Measurements from ENCODE around the gene EFNA2.
"Not testable (repeated sequence)": the region's sequence is repeated elsewhere in the genome, so short reads cannot be mapped to it uniquely, and the experiment has no call there.

Gene EFNA2

DNA sequence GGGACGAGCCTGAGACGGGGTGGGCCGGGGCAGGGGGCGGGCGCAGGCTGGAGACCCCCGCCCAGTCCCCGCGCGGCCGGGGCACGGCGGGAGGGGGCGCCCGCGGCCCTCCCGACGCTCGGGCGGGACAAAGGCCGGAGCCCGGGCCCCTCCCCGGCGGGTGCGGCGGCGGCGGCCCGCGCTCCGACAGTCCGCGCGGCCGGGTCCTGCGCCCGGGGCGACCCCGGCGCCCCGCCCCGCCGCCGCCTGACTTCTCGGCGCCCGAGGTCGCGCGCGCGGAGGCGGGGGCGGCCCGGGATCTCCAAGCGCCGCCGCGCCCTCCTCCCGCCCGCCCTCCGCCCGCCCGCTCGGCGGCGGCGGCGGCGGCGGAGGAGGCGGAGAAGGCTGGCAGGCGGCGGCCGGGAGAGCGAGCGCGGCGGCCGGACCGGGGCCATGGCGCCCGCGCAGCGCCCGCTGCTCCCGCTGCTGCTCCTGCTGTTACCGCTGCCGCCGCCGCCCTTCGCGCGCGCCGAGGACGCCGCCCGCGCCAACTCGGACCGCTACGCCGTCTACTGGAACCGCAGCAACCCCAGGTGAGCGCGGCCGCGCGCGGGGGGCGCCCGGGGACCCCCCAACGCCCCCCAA is at the start of gene EFNA2:
TSS of gene EFNA2 (plus strand) at position 137 of the 624 bp plus-strand sequence. CDS start at position 433, 296 bp downstream.
- DNase-seq (ENCODE audit: low read depth in 3 of 3): no peak

DNA sequence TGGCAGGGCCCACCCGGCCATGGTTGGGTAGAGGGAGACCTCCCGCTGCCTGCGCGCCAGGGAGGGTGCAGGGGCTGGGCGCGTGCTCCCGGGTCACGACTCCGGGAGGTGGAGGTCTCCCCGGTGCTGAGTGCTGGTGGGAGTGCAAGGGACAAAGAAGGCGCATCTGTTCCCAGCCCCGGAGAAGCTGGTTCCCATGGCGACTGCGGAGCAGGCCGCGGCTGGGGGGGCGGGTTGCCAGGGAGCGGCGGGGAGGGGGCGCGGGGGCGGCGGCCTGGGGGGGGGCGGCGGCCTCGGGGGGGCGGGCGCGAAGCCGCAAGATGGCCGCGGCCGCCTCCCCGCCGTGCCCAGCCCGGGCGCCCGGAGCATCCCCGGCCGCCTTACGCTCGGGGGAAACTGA is 49.1 kb upstream of the EFNA2 start:
- no peak for DNase-seq (ENCODE audit: low read depth in 3 of 3)

DNA sequence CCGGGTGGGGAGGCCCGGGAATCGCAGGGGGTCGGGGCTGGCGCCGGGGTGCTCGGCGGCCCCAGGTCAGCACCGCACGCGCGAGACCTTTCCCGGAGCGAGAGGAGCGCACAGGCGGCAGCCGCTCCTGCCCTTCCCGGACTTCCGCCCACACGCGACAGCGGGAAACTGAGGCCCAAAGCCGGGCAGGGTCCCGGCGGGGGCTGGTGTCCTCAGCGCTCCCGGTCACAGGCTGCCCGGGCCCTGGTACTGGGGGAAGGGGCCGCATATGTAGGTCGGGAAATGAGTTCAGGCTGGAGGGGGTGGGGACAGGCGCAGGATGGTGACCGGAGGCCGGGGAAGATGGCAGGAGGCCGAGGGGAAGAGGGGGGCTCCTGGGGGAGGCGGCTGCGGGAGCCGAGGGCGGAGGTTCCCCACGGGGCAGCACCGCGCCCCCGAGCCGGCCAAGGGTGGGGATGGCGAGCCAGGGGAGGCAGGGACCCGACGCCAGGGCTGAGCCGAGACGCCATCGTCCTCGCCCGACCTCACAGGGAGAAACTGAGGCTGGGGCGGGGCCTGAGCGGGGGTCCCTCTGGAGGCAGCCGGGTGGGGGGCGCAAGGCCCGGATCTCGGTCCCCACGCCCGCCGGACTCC is 48.5 kb upstream of the EFNA2 start:
- DNase-seq (ENCODE audit: low read depth in 3 of 3): no peak

DNA sequence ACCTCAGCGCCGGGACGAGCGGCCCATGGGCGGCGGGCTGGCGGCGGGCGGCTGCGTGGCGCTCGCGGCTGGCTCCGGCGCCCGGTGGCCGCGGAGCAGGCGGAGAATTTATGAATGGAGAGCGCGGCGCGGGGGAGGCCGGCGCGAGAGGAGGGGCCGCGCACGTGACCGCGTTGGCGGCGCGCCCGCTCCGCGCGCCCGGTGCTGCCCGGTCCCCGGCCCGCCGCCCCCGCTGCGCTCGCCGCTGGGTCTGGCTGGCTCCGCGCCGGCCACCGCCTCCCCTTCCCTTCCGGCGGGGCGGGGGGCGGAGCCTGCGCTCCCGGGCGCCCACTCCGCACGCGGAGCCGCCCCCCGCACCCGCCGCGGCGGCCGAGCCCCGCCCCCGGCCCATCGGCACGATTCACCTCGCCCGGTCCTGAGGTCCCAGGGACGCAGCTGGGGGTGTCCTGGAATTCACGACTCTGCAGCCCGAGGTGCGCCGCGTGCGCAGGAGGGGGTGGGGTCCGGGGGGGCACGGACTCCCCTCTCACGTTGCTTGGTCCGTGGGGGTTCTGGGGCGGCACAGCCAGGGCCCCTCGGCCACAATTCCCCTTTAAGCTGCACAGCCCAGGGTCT is 47.8 kb upstream of the EFNA2 start, which contains the start of gene CBARP:
TSS of gene CBARP (minus strand) at position 252 of the 615 bp plus-strand sequence. CDS start 1,905 bp downstream, outside the sequence.
- no peak for DNase-seq (ENCODE audit: low read depth in 3 of 3)

DNA sequence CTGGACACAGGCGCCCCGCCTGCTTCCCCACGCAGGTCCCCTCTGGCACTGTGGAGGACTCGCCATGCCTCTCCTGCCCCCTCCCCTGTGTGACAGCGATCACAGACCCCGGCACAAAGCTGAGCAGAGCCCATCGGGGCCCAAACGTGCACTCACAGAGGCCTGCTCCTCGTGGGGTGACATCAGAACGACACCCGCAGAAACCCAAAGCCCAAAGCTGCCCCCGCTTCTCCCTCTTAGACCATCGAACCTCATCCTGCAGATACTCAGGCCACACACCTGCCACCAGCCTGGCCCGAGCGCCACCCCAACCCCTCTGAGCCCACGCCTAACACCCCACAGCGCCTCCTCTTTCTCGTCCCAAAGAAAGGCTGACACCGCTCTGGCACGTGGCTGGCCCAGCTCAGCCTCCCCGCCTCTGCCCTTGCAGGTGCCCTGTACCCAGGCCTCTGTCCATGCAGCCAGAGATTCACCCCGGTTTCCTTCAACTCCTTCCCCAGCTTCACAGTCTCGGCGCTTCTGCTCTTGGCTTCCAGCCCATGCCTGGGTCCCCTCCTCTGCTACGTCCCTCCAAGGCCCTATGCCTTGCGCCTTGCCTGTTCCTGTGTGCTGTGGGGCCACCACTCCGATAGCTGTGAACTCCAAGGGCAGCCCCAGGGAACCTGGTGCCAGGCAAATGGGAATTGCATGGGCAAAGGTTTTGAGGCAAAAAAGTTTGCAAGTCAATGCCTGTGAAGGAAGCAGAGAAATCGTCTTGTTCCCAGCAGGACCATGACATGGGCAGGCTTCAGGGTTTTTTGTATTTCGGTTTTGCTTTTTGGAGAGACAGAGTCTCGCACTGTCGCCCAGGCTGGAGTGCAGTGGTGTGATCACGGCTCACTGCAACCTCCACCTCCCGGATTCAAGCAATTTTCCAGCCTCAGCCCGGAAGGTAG is 47.0 kb upstream of the EFNA2 start:
- no peak for DNase-seq (ENCODE audit: low read depth in 3 of 3)

DNA sequence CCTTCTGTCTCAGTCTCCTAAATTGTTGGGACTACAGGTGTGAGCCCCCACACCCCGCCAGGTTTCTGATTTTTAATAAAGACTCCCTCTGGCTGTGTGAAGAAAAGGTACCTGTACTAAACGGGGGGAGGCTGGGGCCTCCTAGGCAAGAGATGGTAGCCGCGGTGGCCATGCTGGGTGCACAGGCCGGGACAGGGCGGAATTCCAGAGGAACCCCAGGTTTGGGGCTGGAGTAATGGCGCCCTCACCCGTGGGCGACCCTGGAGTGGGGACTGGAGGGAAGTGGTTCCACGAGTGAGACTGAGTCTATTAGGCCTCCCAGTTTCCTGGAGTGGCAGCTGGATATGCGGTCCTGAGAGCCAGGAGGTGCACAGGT is 46.3 kb upstream of the EFNA2 start:
- no peak for DNase-seq (ENCODE audit: low read depth in 3 of 3)

DNA sequence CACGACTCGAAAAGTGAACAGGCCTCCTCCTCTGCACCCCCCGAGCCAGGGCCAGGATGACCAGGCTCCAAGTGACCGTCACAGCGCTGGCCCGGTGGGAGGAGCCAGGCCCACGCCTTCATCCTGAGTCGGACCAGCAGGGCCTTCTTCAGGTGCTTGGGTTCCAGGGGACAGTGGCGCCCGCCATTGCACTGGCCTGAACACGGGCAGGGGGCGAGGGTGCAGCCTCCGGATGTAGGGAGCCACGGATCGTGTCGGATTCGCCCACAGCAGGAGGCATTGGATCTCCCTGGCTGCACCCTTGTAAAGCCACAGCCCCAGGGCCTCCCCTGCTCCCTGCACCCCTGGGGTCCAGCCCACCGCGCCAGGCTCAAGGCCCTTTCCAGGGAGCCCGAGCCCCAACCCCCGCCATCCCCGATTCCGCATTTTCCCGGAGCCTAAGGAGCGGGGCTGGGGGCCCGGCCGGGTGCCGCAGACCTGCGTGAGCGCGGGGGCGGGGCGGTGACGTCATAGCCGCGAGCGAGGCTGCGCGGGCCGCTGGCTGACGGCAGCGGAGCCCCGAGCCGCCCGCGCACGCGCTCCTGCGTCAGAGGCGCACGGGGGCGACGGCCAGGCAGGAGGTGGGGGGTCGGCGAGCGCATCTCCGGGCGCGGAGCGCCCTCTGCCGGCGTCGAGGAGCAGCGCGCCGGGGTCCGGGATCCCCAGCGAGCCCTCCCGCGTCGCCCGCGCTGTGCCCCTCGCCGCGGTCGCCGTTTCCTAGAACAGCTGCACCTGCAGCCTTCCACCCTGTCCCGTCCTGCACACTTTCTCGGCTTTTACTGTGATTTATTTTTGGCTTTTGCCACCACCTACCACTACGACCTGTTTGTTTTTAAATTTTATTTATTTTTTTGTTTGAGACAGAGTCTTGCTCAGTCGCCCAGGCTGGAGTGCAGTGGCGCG is 45.6 kb upstream of the EFNA2 start:
- peak; percentile 83 to 97 (median 89) for DNase-seq (ENCODE audit: low read depth in 3 of 3)

DNA sequence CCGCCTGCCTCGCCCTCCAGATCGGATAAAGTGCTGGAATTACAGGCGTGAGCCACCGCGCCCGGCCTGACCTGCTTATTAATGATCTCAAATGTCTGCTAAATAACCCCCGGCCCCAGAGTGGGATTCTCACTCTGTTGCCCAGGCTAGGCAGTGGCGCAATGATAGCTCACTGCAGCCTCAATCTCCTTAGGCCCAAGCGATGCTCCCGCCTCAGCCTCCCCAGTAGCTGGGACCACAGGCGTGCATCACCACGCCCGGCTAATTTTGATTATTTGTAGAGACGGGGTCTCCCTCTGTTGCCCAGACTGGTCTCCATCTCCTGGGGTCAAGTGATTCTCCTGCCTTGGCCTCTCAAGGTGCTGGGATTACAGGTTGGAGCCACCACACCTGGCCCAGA is 44.7 kb upstream of the EFNA2 start:
- no peak for DNase-seq (ENCODE audit: low read depth in 3 of 3)

DNA sequence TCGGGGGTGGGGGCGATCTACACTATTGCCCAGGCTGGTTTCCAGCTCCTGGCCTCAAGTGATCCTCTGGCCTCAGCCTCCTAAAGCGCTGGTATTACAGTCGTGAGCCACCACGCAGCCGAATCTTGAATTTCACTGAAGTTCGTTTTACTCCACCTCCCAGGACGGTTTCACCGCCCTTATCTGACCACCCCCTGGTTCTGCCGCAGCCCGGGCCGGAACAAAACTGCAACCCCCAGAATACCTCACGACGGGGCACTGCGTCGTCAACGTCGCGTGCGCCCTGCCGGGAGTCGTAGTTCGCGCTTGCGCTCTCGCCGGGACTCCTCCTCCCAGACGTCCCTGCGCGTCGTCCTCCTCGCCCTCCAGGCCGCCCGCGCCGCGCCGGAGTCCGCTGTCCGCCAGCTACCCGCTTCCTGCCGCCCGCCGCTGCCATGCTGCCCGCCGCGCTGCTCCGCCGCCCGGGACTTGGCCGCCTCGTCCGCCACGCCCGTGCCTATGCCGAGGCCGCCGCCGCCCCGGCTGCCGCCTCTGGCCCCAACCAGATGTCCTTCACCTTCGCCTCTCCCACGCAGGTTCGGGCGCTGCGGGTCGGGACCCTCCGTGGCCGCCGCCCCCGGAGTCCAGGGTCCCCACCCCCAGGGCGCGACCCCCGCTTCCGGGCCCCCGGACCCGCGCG is 44.1 kb upstream of the EFNA2 start, which contains the start of gene ATP5F1D:
TSS of gene ATP5F1D (plus strand) at position 335 of the 679 bp plus-strand sequence. CDS start at position 435, 100 bp downstream.
- peak; percentile 87 to 98 (median 88) for DNase-seq (ENCODE audit: low read depth in 3 of 3)

DNA sequence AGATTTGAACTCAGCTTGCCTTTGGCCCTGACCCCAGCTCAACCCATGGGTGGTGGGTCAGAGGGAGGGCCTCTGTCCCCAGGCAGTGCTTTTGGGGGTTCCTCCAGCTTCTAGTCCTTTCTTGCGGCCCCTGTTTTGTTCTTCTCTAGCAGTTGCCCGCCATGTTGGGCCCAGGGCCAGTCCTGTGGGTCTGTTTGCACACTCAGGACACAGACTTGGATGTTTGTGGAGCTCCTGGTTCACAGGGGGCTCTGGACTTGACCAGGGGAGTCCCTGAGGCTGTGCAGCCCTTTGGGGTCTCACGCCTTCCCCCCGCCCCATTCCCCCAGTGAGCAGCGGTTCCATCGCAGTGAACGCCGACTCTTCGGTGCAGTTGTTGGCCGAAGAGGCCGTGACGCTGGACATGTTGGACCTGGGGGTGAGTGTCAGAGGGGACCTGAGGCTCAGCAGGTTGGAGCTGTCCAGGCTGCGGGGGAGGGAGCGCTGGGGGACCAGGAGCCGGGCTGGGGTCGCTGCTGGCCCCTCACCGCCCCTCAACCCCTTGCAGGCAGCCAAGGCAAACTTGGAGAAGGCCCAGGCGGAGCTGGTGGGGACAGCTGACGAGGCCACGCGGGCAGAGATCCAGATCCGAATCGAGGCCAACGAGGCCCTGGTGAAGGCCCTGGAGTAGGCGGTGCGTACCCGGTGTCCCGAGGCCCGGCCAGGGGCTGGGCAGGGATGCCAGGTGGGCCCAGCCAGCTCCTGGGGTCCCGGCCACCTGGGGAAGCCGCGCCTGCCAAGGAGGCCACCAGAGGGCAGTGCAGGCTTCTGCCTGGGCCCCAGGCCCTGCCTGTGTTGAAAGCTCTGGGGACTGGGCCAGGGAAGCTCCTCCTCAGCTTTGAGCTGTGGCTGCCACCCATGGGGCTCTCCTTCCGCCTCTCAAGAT is 41.6 kb upstream of the EFNA2 start:
- peak; percentile 66 to 90 (median 75) for DNase-seq (ENCODE audit: low read depth in 3 of 3)

DNA sequence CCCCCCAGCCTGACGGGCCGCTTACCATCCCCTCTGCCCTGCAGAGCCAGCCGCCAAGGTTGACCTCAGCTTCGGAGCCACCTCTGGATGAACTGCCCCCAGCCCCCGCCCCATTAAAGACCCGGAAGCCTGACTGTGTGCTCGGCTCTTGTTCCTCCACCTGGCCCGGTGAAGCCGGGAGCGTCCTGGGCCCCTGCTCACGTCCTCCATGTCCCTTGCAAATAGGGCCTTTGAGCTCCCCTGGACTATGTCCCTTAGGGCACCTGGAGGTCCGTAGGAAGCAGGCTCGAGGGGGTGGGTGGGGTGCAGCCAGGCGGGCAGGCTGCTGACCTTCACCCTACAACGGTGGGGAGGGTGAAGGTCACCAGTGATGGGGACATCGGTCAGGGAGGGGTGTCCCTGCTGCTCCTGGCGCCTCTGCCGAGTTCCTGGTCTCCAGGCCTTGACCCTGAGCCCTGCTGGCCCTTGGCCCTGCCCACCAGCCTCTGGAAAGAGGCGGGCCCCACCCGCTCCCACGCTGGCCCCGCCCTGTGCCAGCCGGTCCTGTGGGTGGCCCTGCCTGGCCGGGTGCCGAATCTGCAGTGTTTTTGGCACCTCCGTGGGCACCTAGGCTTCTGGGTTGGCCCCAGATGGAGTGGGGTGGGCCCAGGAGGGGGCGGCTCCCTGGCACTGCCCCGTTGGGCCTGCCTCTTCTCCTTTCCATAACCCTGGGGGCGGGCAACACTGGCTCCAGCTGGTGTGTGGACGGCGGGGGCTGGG is 40.8 kb upstream of the EFNA2 start:
- no peak for DNase-seq (ENCODE audit: low read depth in 3 of 3)

DNA sequence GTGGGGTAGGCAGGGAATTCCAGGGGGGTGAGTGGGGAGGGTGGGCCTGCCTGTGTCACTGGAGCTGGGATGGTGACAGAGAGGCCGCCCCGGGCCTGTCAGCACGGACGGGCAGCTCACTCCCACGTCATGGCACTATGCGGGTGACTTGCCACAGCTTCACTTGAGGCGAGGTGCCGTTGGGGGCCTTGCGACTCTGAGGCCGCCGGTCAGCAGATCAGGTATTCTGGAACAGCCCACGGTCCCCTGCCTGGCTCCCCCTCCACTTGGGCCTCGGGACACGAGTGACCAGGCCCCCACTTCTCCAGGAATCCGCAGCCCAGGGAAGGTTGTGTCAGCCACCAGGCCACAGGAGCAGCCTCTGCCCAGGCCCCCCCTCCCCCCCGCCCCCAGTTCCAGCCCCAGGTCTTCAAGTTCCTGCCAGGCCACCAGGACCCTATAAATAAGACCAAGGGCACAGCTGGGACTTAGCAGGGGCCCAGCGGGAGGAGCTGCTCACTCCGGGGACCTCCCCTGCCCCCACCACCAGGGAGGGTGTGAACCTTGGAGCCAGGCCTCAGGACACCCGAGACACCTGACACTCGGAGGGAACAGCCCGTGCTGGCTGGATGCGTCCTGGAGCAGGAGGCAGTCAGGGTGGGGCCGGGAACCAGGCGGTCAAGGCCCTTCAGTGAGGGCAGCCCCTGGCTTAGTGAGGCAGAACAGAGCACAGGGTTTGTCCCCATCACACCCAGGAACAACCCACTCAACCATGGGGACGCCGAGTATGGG is 40.0 kb upstream of the EFNA2 start:
- no peak for DNase-seq (ENCODE audit: low read depth in 3 of 3)

DNA sequence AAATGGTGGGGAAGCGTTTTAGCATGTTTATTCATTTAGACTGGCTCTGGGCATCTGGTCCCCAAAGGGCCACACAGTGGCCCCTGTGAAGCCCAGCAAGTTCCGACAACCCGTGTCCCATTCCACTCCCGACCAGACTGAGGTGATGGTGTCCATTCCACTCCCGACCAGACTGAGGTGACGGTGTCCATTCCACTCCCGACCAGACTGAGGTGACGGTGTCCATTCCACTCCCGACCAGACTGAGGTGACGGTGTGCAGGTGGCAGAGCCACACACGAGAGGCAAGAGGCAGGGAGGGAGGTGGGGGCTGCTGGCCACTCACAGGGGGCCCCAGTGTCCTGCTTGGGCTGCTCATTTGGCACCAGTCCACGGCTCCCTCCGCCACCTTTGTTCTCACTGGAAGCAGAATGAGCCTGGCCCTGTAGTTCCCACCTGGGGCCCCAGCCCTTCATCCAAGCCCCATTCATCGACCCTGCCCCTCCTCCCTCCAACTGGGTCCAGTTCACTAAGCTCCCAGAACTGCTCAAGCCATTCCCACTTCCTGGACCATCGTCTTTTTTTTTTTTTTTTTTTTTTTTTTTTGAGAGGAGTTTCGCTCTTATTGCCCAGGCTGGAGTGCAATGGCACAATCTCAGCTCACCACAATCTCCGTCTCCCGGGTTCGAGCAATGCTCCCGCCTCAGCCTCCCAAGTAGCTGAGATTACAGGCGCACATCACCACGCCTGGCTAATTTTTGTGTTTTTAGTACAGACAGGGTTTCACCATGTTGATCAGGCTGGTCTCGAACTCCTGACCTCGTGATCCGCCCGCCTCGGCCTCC is 39.2 kb upstream of the EFNA2 start:
- DNase-seq (ENCODE audit: low read depth in 3 of 3): not testable (repeated sequence)

DNA sequence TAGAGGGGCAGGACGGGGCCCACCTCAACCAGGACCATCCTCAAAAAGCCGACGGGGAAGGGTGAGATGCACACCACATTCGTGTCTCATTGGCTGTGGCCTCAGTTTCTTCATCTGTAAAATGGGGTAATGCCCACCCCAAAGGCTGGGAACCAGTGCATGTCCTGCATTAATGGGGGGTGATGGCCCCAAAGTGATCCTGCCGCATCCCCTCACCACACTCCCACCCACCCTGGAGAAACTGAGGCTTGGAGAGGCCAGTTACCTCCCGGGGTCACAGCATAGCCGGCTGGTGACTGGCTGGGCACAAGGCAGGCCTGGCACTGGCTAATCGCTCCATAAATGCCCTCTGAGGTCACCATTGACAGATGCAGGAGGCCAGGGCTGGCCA is 37.9 kb upstream of the EFNA2 start:
- no peak for DNase-seq (ENCODE audit: low read depth in 3 of 3)

DNA sequence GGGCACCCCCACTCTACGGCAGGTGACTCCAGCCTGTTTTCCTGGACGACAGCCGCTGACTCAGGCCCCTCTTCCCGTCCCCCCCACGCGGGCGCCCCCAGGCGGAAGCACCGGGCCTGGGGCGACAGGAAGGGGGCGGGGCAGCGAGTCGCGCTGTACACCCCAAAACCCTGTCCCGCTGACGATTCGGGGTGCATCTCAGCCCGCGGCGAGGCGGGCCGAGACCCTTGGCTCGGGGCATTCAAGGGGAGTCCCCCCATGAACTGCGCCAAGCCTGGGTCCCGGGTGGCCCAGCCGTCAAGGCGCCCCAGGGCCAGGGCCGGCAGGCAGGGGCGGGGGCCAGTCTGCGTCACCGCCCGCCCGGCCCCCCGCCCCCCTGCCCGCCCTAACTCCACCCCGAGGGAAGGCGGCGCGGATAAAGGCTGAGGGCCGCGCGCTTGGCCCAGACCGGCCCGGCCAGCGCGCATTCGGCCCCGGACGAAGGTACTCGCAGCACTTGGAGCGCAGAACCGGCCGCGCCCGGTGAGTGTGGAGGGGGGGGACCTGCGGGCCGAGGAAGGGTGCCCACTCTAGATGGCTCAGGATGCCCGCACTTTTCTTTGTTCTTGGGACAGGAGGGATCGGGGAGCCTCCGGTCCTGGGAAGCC is 37.4 kb upstream of the EFNA2 start, which contains the start of gene MIDN:
TSS of gene MIDN (plus strand) at position 445 of the 647 bp plus-strand sequence. CDS start 1,714 bp downstream, outside the sequence.
- DNase-seq (ENCODE audit: low read depth in 3 of 3): peak in 1 of 3 donors; percentile 71

DNA sequence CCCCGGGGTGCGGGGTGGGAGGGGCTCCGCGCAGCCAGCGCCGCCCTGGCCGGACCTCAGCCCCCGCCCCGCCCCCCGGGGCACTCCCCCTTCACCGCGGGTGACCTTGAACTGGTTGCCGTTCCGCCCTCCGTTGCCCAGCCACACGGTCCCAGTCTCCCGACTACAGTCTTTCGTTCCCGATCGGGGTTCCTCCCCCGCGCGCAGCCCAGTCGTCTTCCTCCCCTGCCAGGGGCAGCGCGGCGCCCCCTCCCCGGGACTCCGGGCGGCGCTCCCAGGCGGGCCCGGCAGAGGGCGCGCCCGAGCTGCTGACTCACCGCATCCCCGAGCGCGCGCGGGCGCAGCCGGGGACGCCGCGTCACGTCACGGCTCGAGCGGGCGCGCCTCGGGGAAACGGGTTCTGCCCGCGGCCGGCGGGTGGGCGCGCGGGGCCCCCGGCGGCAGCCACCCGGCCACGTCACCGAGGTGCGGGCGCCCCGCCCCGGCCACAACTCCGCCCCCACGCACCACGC is 36.8 kb upstream of the EFNA2 start:
- peak; percentile 58 to 74 (median 69) for DNase-seq (ENCODE audit: low read depth in 3 of 3)

All from stimulated activated CD4-positive, alpha-beta T cell treated with anti-CD3 and anti-CD28 coated beads, TNF-alpha, amount 100 ng/mL, for 48 hours (primary cell).